Left cardiac atrium (tissue), 4 donors: ENCODE measurements around the gene SUPT4H1. TPM values are rescaled to one million over a fixed set of nuclear protein-coding genes. Genes with fewer than 3 reads are reported as not detected.

Experiments used
- ATAC-seq, 2 donors: fragments of 200-7000 bp; cut with Tn5 transposase; one replicate each; pipeline ENCODE4 v1.9.1; 2020; ENCODE audit warnings: mild to moderate bottlenecking in 2 of 2, moderate library complexity in 2 of 2
- DNase-seq: peaks from one replicate; pipeline ENCODE4 v3.0.0-alpha.2; 2020
- intact Hi-C, 2 donors: fragments of 100-400 bp; cut with DNase I; formaldehyde crosslinking; loops; one replicate each; pipeline versions ENCODE4 v1.14.1 to v1.15.1; 2022 to 2023
- total RNA-seq, 2 donors: library from RNA; stranded (reverse); fragmentation: NEBNext Ultra II Directional; extraction: Animal tissue kit (Norgen Biotek cat#: 25700); gene quantifications; one replicate each; pipeline ENCODE4 v1.2.1, GENCODE V29; 2021
- donor health status: DM: no; HTN: yes; CAD: no.
- donor health status: DM: no; HTN: yes; CAD: no; lungs with severe emphysema.
- donor health status: DM: yes; HTN: yes; CAD: no.
- donor health status: Dilated cardiomyopathy.

SUPT4H1 gene
- total RNA-seq, 2 donors from 2014 or later: 49.4 to 60.6 TPM

DNA sequence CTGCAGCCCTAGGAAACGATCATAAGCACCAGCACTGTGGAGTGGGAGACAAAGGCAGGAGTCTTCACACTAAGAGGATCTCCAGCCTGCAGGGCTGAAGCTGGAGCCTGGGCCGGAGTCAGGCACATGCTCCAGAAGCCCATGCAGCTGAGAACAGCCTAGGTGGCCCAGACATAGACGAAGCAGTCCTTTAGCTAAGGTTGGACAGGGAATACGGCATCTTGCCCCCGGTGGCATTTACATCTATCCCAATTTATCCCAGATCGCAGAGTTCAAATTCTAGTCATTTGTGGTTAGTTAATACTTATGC lies 37.3 kb downstream of the SUPT4H1 start:
- intact Hi-C loops: loop anchor here in 1 of 2 donors (5.0 kb wide), 1 partner anchor 133 kb away; no protein-coding TSS in a partner anchor
- DNase-seq: no peak
- ATAC-seq: no peak

- DNase-seq (no peak), ATAC-seq (no peak)
- intact Hi-C loops: no loop called here
Observed at GRCh38 chr17:58313815-58314705, 37.9 kb downstream of the SUPT4H1 start.

- DNase-seq (no peak), ATAC-seq (no peak)
- intact Hi-C loops: no loop called here
Observed at GRCh38 chr17:58312829-58313228, 39.2 kb downstream of the SUPT4H1 start.

GRCh38 chr17:58312021-58312630 lies 39.9 kb downstream of the SUPT4H1 start:
- intact Hi-C loops: no loop called here
- no peak for ATAC-seq
- peak; percentile 10 for DNase-seq

DNA sequence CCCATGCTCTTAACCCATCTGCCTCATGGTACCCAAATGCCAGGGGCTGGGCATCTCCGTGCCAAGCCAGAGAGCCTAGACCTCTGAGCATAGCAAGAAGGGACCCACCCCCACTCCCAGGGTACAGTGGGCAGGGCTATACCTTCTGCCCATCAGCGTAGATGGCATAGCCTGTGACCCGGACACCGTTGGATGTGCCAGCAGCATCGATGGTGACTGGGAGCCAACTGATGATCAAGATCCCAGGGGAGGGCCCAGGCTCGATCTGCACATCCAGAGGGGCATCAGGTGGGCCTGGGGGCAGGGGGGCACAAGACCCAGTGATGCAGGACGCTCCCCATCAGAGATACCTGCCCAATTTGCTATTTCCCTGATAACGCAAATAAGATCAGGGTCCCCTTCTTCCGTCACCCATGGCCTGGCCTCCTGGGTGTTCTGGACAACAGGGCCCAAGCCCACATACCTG lies 40.5 kb downstream of the SUPT4H1 start:
- DNase-seq: peak; percentile 17
- intact Hi-C loops: no loop called here

GRCh38 chr17:58310511-58311428 lies 41.2 kb downstream of the SUPT4H1 start:
- intact Hi-C loops: no loop called here
- DNase-seq (peak; percentile 17), ATAC-seq (no peak)

More for the DNA sequence above, 40.5 kb downstream of the SUPT4H1 start:
- ATAC-seq: no peak

GRCh38 chr17:58309918-58310259 lies 42.1 kb downstream of the SUPT4H1 start:
- intact Hi-C loops: no loop called here
- no peak for ATAC-seq
- DNase-seq: peak; percentile 5

- DNase-seq (peak; percentile 2), ATAC-seq (no peak)
- intact Hi-C loops: no loop called here
Observed at GRCh38 chr17:58308985-58309917, 42.8 kb downstream of the SUPT4H1 start.

GRCh38 chr17:58308173-58308984 lies 43.6 kb downstream of the SUPT4H1 start:
- ATAC-seq (no peak), DNase-seq (peak; percentile 11)
- intact Hi-C loops: no loop called here

GRCh38 chr17:58307468-58308172 lies 44.4 kb downstream of the SUPT4H1 start:
- DNase-seq (no peak), ATAC-seq (no peak)
- intact Hi-C loops: no loop called here

GRCh38 chr17:58306131-58306951 lies 45.7 kb downstream of the SUPT4H1 start:
- intact Hi-C loops: no loop called here
- ATAC-seq (no peak), DNase-seq (peak; percentile 7)

- intact Hi-C loops: no loop called here
- ATAC-seq: no peak
- DNase-seq: peak; percentile 7
Observed at GRCh38 chr17:58305626-58306025, 46.4 kb downstream of the SUPT4H1 start.

GRCh38 chr17:58304750-58305486 lies 47.1 kb downstream of the SUPT4H1 start:
- intact Hi-C loops: no loop called here
- ATAC-seq: no peak
- DNase-seq: peak; percentile 13

DNA sequence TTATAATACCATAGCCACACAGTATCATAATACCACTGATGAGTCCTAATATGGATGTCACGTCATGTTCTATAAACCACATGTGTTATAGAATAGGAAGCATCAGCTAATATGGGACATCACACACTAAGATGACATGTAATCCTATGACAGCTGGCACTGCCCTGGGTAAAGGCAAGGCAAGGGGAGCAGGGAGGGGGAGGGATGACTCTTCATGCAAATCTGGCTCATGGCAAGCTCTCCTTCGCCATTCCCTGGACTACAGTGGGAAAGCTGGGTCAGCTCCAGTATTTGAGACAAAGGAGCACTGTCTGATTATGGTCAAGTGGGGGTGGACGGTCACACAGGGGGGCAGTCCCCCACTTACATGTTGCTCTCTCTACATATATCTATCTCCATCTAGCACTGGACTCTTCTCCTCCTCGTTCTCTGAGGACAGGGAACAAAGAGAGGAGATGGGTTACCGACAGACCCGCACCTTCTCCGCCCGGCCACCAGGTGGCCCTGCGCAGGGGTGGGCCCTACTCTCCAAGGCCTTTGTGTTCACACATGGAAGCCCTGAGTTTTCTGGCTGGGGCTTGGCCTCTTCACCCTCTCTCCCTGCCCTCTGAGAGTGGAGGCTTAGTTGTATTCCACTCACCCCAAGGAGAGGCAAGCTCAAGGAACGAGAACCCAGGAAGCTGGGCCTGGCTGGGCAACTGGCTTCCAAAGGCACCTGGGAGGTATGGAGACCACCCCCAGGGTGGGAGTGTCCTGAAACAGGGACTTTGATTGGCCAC lies 47.8 kb downstream of the SUPT4H1 start:
- ATAC-seq (peak; percentile 58 to 64), DNase-seq (peak; percentile 25)
- intact Hi-C loops: no loop called here
